Trophoblast cell (in vitro differentiated cells and primary cell): Measurements from ENCODE around the gene PPP6R2.

Experiments used
- DNase-seq, 2 donors: peaks; one replicate each; pipeline ENCODE4 v3.0.0-alpha.2; 2016
- H2AFZ ChIP-seq: 2 replicates; pipeline ENCODE4 v1.6.1; 2013; ENCODE audit warnings: low read length, moderate library complexity, mild to moderate bottlenecking; ENCODE audit not compliant: insufficient read depth, poor library complexity
- H2AK5ac ChIP-seq: 2 replicates; pipeline ENCODE4 v1.6.1; 2013; ENCODE audit warnings: mild to moderate bottlenecking, low read length
- H2BK120ac ChIP-seq: 2 replicates; pipeline ENCODE4 v1.6.1; 2013; ENCODE audit warnings: low read length, mild to moderate bottlenecking, moderate library complexity; ENCODE audit not compliant: insufficient read depth, poor library complexity
- H2BK12ac ChIP-seq: 2 replicates; pipeline ENCODE4 v1.6.1; 2013; ENCODE audit warnings: mild to moderate bottlenecking, low read length, moderate library complexity
- H2BK5ac ChIP-seq: 2 replicates; pipeline ENCODE4 v1.6.1; 2013; ENCODE audit warnings: low read length, low read depth, moderate library complexity, mild to moderate bottlenecking; ENCODE audit not compliant: poor library complexity
- H3K14ac ChIP-seq: 2 replicates; pipeline ENCODE4 v1.6.1; 2013; ENCODE audit warnings: mild to moderate bottlenecking, low read length
- H3K18ac ChIP-seq: 2 replicates; pipeline ENCODE4 v1.6.1; 2013; ENCODE audit warnings: mild to moderate bottlenecking, low read length
- H3K23ac ChIP-seq: 2 replicates; pipeline ENCODE4 v1.6.1; 2013; ENCODE audit warnings: low read length
- H3K27ac ChIP-seq: 2 replicates; pipeline ENCODE4 v1.5.1; 2013; ENCODE audit warnings: low read depth, mild to moderate bottlenecking, inconsistent platforms, low read length, moderate library complexity
- H3K27me3 ChIP-seq: 2 replicates; pipeline ENCODE4 v1.6.1; 2013; ENCODE audit warnings: inconsistent platforms, mild to moderate bottlenecking, low read length, moderate library complexity; ENCODE audit not compliant: insufficient read depth
- H3K36me3 ChIP-seq, 2 experiments: 1 replicate in 1 of 2; 2 replicates in 1 of 2; pipeline ENCODE4 v1.6.1; 2013; ENCODE audit warnings: low read length in 2 of 2, mild to moderate bottlenecking in 2 of 2, moderate library complexity in 1 of 2; ENCODE audit not compliant: insufficient read depth in 2 of 2, control insufficient read depth in 1 of 2
- H3K4ac ChIP-seq: 2 replicates; pipeline ENCODE4 v1.6.1; 2013; ENCODE audit warnings: low read depth, mild to moderate bottlenecking, low read length, moderate library complexity
- H3K4me1 ChIP-seq, 2 experiments: 1 replicate in 1 of 2; 2 replicates in 1 of 2; pipeline ENCODE4 v1.6.1; 2013; ENCODE audit warnings: low read length in 2 of 2, mild to moderate bottlenecking in 2 of 2, moderate library complexity in 1 of 2; ENCODE audit not compliant: insufficient read depth in 2 of 2, control insufficient read depth in 1 of 2
- H3K4me2 ChIP-seq: 2 replicates; pipeline ENCODE4 v1.6.1; 2013; ENCODE audit warnings: inconsistent platforms, mild to moderate bottlenecking, low read length, moderate library complexity
- H3K4me3 ChIP-seq: 2 replicates; pipeline ENCODE4 v1.5.1; 2013; ENCODE audit warnings: mild to moderate bottlenecking, low read depth, low read length, inconsistent platforms
- H3K79me1 ChIP-seq: one replicate; pipeline ENCODE4 v1.6.1; 2013; ENCODE audit warnings: low read length
- H3K79me2 ChIP-seq: 2 replicates; pipeline ENCODE4 v1.6.1; 2013; ENCODE audit warnings: low read length, mild to moderate bottlenecking; ENCODE audit not compliant: control insufficient read depth, insufficient read depth, poor library complexity
- H3K9ac ChIP-seq: 2 replicates; pipeline ENCODE4 v1.6.1; 2013; ENCODE audit warnings: mild to moderate bottlenecking, low read length
- H3K9me3 ChIP-seq: 2 replicates; pipeline ENCODE4 v1.6.1; 2013; ENCODE audit warnings: low read depth, mild to moderate bottlenecking, control low read depth, inconsistent platforms, low read length; ENCODE audit not compliant: insufficient read depth
- H4K12ac ChIP-seq: 2 replicates; pipeline ENCODE4 v1.6.1; 2013; ENCODE audit warnings: low read depth, mild to moderate bottlenecking, low read length, moderate library complexity
- H4K8ac ChIP-seq: 2 replicates; pipeline ENCODE4 v1.6.1; 2013; ENCODE audit warnings: low read depth, mild to moderate bottlenecking, low read length, moderate library complexity
- H4K91ac ChIP-seq: one replicate; pipeline ENCODE4 v1.6.1; 2013; ENCODE audit warnings: low read depth, mild to moderate bottlenecking, low read length, moderate library complexity
- WGBS: extraction: QIAGEN DNeasy Blood & Tissue Kit; methylation state at CpG from one replicate; pipeline ENCODE4 v1.1.7; 2013; ENCODE audit warnings: missing lambda C conversion rate; ENCODE audit not compliant: insufficient read length, insufficient coverage; ENCODE audit errors: extremely low coverage; 5-methylcytosine and 5-hydroxymethylcytosine counted together

The PPP6R2 gene

GRCh38 chr22:50438305-50439275 is 95.5 kb downstream of the PPP6R2 start:
- Histone ChIP-seq H4K91ac (no peak overlapping the region), H2BK12ac (no peak overlapping the region), H3K79me2 (no peaks in the 10 kb centered on the region), H3K23ac (no peak overlapping the region), H2BK5ac (no peak overlapping the region), H3K4me1 (no peaks in the 10 kb centered on the region), H2AK5ac (no peak overlapping the region), H3K4ac (no peak overlapping the region), H3K14ac (no peak overlapping the region), H2BK120ac (no peak overlapping the region), H4K8ac (no peak overlapping the region), H3K4me3 (no peak overlapping the region), H3K9me3 (no peaks in the 10 kb centered on the region), H3K18ac (no peak overlapping the region), H3K9ac (no peak overlapping the region), H4K12ac (no peak overlapping the region), H3K27ac (no peak overlapping the region), H2AFZ (no peak overlapping the region), H3K4me2 (no peak overlapping the region), H3K79me1 (no peaks in the 10 kb centered on the region), H3K36me3 (peaks cover 76 to 80% of the 10 kb centered on the region in 2 experiments), H3K27me3 (no peaks in the 10 kb centered on the region)
- WGBS: no CpG with 5 or more reads among the region's 34 CpGs
- DNase-seq: no peak

GRCh38 chr22:50439314-50439870 is 96.3 kb downstream of the PPP6R2 start:
- no peak overlapping the region for H3K14ac ChIP-seq
- no CpG with 5 or more reads among the region's 17 CpGs for WGBS
- H3K4me3 ChIP-seq: no peak overlapping the region
- H3K36me3 ChIP-seq: peaks cover 81 to 85% of the 10 kb centered on the region in 2 experiments
- H2BK12ac ChIP-seq: no peak overlapping the region
- H3K4me1 ChIP-seq: no peaks in the 10 kb centered on the region
- H3K4me2 ChIP-seq: no peak overlapping the region
- no peak overlapping the region for H4K91ac ChIP-seq
- no peak overlapping the region for H2AFZ ChIP-seq
- H3K27ac ChIP-seq: no peak overlapping the region
- H3K18ac ChIP-seq: no peak overlapping the region
- no peak overlapping the region for H3K23ac ChIP-seq
- no peaks in the 10 kb centered on the region for H3K79me1 ChIP-seq
- no peak overlapping the region for H2BK120ac ChIP-seq
- no peak overlapping the region for H2AK5ac ChIP-seq
- no peak overlapping the region for H3K9ac ChIP-seq
- H3K9me3 ChIP-seq: no peaks in the 10 kb centered on the region
- H3K27me3 ChIP-seq: no peaks in the 10 kb centered on the region
- no peak overlapping the region for H4K12ac ChIP-seq
- no peak overlapping the region for H3K4ac ChIP-seq
- no peaks in the 10 kb centered on the region for H3K79me2 ChIP-seq
- no peak overlapping the region for H2BK5ac ChIP-seq
- H4K8ac ChIP-seq: no peak overlapping the region
- DNase-seq: no peak

GRCh38 chr22:50439871-50440331 is 96.8 kb downstream of the PPP6R2 start:
- Histone ChIP-seq H2BK5ac (no peak overlapping the region), H2AFZ (no peak overlapping the region), H3K9me3 (no peaks in the 10 kb centered on the region), H3K4ac (no peak overlapping the region), H3K4me2 (no peak overlapping the region), H3K27me3 (no peaks in the 10 kb centered on the region), H2BK12ac (no peak overlapping the region), H4K8ac (no peak overlapping the region), H4K91ac (no peak overlapping the region), H2BK120ac (no peak overlapping the region), H3K4me3 (no peak overlapping the region), H3K79me1 (no peaks in the 10 kb centered on the region), H3K9ac (no peak overlapping the region), H3K79me2 (no peaks in the 10 kb centered on the region), H3K23ac (no peak overlapping the region), H4K12ac (no peak overlapping the region), H3K18ac (no peak overlapping the region), H3K14ac (no peak overlapping the region), H3K36me3 (peaks cover 83 to 86% of the 10 kb centered on the region in 2 experiments), H2AK5ac (no peak overlapping the region), H3K27ac (no peak overlapping the region), H3K4me1 (no peaks in the 10 kb centered on the region)
- DNase-seq: no peak
- WGBS: no CpG with 5 or more reads among the region's 10 CpGs

GRCh38 chr22:50440544-50441249 is 97.6 kb downstream of the PPP6R2 start:
- H3K9ac ChIP-seq: no peak overlapping the region
- no peak overlapping the region for H3K14ac ChIP-seq
- peaks cover 83 to 86% of the 10 kb centered on the region in 2 experiments for H3K36me3 ChIP-seq
- H2AK5ac ChIP-seq: no peak overlapping the region
- H4K91ac ChIP-seq: no peak overlapping the region
- H4K8ac ChIP-seq: no peak overlapping the region
- H3K79me1 ChIP-seq: no peaks in the 10 kb centered on the region
- H2BK5ac ChIP-seq: no peak overlapping the region
- H3K27ac ChIP-seq: no peak overlapping the region
- WGBS: no CpG with 5 or more reads among the region's 26 CpGs
- H3K4ac ChIP-seq: no peak overlapping the region
- no peaks in the 10 kb centered on the region for H3K9me3 ChIP-seq
- H2BK12ac ChIP-seq: no peak overlapping the region
- no peak overlapping the region for H3K4me2 ChIP-seq
- H2BK120ac ChIP-seq: no peak overlapping the region
- DNase-seq: no peak
- H3K79me2 ChIP-seq: no peaks in the 10 kb centered on the region
- H3K18ac ChIP-seq: no peak overlapping the region
- no peak overlapping the region for H4K12ac ChIP-seq
- H3K4me1 ChIP-seq: no peaks in the 10 kb centered on the region
- no peak overlapping the region for H3K4me3 ChIP-seq
- no peak overlapping the region for H2AFZ ChIP-seq
- no peaks in the 10 kb centered on the region for H3K27me3 ChIP-seq
- no peak overlapping the region for H3K23ac ChIP-seq
